ENCODE results near the gene TECTA.
A peak's percentile ranks its signal among the peaks of the same experiment; 100 is the strongest.

Gene TECTA

GRCh38 chr11:121100943-121101342, at the start of gene TECTA:
Gene TECTA (plus strand): TSS chr11:121101243. CDS start chr11:121102666, 1,423 bp downstream.
- no peak for DNase-seq

- DNase-seq: no peak
These were observed 47.8 kb upstream of the TECTA start for GRCh38 chr11:121053244-121053643.

- no peak for DNase-seq
These were observed 46.8 kb upstream of the TECTA start for GRCh38 chr11:121054266-121054665.

- DNase-seq: no peak
These were observed 46.0 kb upstream of the TECTA start for GRCh38 chr11:121055076-121055475.

GRCh38 chr11:121057922-121058321, 43.1 kb upstream of the TECTA start:
- DNase-seq: no peak

- DNase-seq: no peak
These were observed 42.1 kb upstream of the TECTA start for GRCh38 chr11:121058941-121059340.

- DNase-seq: peak; percentile 78
These were observed 41.4 kb upstream of the TECTA start for GRCh38 chr11:121059605-121060004.

GRCh38 chr11:121063728-121064127, 37.3 kb upstream of the TECTA start:
- DNase-seq: no peak

- no peak for DNase-seq
These were observed 34.4 kb upstream of the TECTA start for GRCh38 chr11:121066623-121067022.

GRCh38 chr11:121067026-121067425, 34.0 kb upstream of the TECTA start:
- DNase-seq: no peak

- no peak for DNase-seq
These were observed 33.6 kb upstream of the TECTA start for GRCh38 chr11:121067453-121067852.

- no peak for DNase-seq
These were observed 32.9 kb upstream of the TECTA start for GRCh38 chr11:121067962-121068647.

GRCh38 chr11:121068787-121069186, 32.3 kb upstream of the TECTA start:
- DNase-seq: no peak

- DNase-seq: no peak
These were observed 29.8 kb upstream of the TECTA start for GRCh38 chr11:121070951-121071845.

- no peak for DNase-seq
These were observed 29.1 kb upstream of the TECTA start for GRCh38 chr11:121071846-121072450.

- DNase-seq: no peak
These were observed 19.7 kb upstream of the TECTA start for GRCh38 chr11:121081321-121081720.

GRCh38 chr11:121082219-121082618, 18.8 kb upstream of the TECTA start:
- no peak for DNase-seq

- no peak for DNase-seq
These were observed 18.4 kb upstream of the TECTA start for GRCh38 chr11:121082670-121083069.

GRCh38 chr11:121086866-121087265, 14.2 kb upstream of the TECTA start:
- DNase-seq: no peak

- no peak for DNase-seq
These were observed 11.5 kb upstream of the TECTA start for GRCh38 chr11:121089566-121089965.

- DNase-seq: no peak
These were observed 10.8 kb upstream of the TECTA start for GRCh38 chr11:121090145-121090721.

- peak; percentile 79 for DNase-seq
These were observed 9.4 kb upstream of the TECTA start for GRCh38 chr11:121091492-121092152.

GRCh38 chr11:121095561-121095960, 5.5 kb upstream of the TECTA start:
- DNase-seq: no peak
